GM19438 (cell line): ENCODE measurements around the gene NANOS2.
"Not testable (repeated sequence)": the region's sequence is repeated elsewhere in the genome, so short reads cannot be mapped to it uniquely, and the experiment has no call there.

ENCODE experiments used
- ATAC-seq: cut with Tn5 transposase; IDR thresholded peaks from one replicate; pipeline ENCODE4 v1.9.1; 2021; ENCODE audit warnings: low read depth; ENCODE audit not compliant: unreplicated experiment

Gene NANOS2

GRCh38 chr19:45878043-45878794, 36.4 kb downstream of the NANOS2 start:
- ATAC-seq = no peak

DNA sequence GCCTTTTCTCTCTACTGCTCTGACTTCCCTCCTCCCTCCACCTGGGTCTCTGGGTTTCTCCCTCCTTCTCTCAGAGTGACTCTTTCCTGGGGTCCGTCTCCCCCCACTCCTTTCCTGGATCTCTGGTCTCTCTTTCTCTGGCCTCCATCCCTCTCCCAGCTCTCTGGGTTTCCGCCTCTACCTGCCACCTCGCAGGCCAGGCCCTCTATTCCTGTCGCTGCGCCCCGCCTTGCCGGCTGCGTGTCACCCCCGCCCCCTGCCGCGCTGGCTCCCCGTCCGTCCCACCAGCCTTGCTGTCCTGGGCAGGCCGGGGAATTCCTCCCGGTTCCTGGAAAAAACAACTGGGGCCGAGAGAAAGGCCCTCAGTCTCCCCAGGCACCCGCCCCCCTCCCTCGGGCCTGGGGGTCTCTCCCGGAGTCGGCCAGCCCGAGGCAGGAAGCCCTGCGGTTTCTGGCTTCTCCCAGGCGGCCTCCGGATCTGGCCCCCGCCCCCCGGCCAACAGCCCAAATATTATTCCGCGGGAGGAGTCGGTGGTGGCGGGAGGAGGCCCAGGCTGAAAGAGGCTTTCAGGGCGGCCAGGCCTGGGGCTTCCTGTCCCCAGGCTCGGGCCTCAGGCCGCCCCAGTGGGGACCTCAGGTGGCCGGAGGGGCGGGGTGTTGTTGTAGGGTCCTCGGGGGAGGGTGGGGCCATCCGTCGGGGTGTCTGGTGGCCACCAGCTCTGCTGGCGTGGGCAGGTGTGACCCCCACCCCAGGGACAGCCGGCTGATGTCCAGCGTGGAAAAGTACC, 38.0 kb downstream of the NANOS2 start:
- no peak for ATAC-seq

GRCh38 chr19:45876161-45876410, 38.5 kb downstream of the NANOS2 start:
- no peak for ATAC-seq

- ATAC-seq = no peak
These were observed 40.0 kb downstream of the NANOS2 start for GRCh38 chr19:45874620-45874966.

DNA sequence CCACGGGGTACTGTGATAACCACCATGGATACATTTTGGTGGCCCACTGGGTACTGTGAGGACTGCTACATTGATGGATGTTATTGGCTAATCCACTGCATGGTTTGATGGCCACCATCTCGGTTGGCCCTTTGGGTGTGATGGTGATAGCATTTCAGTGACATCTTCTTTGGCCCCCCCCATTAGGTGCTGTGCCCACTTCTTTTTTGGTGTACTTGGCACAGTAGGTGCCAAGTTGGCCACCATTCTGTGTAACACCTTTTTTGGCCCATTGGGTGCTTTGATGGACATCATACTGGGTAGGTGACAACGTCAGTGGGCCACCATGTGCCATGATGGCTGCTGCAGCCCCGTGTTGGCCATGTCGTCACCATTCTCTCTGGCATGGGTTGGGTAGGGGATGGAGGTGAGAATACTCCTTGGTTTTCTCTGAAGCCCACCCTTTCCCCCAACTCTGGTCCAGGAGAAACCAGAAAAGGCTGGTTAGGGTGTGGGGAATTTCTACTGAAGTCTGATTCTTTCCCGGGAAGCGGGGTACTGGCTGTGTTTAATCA, 41.3 kb downstream of the NANOS2 start:
- no peak for ATAC-seq

DNA sequence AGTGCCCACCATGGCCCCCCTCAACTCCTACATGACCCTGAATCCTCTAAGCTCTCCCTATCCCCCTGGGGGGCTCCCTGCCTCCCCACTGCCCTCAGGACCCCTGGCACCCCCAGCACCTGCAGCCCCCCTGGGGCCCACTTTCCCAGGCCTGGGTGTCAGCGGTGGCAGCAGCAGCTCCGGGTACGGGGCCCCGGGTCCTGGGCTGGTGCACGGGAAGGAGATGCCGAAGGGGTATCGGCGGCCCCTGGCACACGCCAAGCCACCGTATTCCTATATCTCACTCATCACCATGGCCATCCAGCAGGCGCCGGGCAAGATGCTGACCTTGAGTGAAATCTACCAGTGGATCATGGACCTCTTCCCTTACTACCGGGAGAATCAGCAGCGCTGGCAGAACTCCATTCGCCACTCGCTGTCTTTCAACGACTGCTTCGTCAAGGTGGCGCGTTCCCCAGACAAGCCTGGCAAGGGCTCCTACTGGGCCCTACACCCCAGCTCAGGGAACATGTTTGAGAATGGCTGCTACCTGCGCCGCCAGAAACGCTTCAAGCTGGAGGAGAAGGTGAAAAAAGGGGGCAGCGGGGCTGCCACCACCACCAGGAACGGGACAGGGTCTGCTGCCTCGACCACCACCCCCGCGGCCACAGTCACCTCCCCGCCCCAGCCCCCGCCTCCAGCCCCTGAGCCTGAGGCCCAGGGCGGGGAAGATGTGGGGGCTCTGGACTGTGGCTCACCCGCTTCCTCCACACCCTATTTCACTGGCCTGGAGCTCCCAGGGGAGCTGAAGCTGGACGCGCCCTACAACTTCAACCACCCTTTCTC, 42.3 kb downstream of the NANOS2 start:
- ATAC-seq = no peak

GRCh38 chr19:45870798-45871197, 43.8 kb downstream of the NANOS2 start:
- ATAC-seq = no peak

- not testable (repeated sequence) for ATAC-seq
These were observed 47.3 kb downstream of the NANOS2 start for GRCh38 chr19:45867241-45867640.

GRCh38 chr19:45866400-45867176, 48.0 kb downstream of the NANOS2 start:
- ATAC-seq = no peak

DNA sequence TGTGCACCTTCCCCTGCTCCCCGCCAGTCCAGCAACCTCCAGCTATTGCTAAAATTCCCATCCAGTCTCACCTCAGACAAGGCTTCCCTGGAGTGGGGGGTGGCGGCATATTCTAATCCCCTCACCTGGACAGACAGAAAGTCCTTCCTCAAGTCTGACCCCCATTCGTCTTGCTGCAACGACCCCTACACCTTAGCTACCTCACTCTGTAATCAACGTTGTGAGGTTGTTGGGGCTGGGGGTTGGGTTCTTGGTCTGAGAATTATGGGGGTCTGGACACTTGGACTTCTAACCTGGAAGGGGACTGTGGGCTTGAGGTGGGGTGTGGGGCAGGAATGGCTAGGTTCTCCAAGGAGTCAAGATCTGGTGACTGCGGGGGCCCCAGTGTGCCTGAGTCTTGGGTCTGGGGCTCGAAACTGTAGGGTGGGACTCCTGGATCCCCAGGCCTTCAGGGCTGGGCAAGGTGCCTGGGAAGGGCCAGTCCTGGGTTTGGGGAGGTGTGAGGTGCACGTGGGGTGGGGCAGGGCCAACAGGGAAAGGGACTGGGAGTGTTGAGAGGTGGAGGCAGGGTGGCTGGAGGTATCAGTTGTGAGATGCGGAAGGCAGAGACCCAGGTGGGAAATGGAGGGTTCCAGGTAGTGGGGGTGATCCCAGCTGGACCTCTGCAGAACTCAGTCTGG, 49.2 kb downstream of the NANOS2 start:
- no peak for ATAC-seq

DNA sequence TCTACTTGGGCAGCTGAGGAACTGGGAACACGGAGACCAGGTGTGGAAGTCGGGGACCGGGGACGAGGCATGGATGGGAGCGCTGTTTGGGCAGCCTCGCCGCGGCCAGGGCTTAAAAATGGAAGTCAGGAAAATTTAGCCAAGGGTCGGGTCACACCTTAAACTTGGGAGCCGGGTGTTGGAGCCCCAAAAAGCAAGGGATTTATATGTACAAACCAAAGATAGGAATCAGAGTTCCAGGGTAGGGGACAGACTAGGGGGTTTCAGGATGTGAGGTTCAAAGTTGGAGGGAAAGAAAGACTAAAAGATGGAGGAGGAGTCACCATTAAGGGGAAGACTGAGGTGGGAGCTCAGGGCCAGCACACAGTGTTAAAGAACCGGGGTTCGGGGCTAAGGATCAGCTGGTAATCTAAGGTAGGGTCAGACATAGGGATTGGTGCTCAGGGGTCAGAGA, 49.9 kb downstream of the NANOS2 start:
- no peak for ATAC-seq

GRCh38 chr19:45863840-45864628, 50.5 kb downstream of the NANOS2 start, which contains the start of gene FOXA3:
TSS of gene FOXA3 (plus strand) at chr19:45864326. CDS start at chr19:45864457, 131 bp downstream.
- ATAC-seq = no peak

DNA sequence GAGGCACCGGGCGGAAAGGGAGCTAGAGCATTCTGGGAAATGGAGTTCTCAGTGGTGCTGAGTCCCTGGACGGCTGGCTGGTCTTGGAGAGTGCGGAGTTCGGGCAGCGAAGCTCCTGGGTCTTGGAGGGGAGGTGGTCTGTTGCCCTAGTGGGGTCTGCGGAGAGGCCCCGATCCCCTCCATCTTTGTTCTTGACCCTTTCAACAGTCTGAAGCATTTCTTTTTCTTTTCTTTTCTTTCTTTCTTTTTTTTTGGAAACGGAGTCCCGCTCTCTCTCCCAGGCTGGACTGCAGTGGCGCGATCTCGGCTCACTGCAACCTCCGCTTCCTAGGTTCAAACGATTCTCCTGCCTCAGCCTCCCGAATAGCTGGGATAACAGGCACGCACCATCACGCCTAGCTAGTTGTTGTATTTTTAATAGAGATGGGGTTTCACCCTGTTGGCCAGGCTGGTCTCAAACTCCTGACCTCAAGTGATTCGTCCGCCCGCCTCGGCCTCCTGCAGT, 51.2 kb downstream of the NANOS2 start:
- ATAC-seq = no peak
